Activated CD8-positive, alpha-beta memory T cell treated with anti-CD3 and anti-CD28 coated beads, Interleukin-2, amount 50 U/mL, for 24 hours (primary cell): Measurements from ENCODE around the gene ATF7.

ENCODE experiments used
- DNase-seq: peaks from one replicate; pipeline ENCODE4 v3.0.0-alpha.2; 2020; ENCODE audit errors: extremely low read depth

ATF7 gene

DNA sequence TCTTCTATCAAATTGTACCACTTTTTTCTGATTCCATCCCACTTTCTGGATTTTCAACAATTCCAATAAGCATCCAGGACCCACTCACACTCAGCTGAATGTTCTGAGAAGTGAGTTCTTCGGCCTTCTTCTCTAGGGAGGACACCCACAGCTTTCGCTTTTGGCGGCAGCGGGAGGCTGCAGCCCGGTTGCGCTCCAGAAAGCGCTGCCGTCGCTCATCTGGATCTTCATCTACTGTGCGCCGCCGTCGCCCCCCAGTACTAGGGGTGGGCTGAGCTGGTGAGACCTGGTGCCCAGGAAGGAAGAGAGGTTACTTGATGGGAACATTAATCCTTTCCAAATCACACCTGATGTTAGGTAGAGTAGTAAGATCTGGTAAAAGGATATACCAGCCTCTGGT is 101.7 kb downstream of the ATF7 start:
- no peak for DNase-seq

DNA sequence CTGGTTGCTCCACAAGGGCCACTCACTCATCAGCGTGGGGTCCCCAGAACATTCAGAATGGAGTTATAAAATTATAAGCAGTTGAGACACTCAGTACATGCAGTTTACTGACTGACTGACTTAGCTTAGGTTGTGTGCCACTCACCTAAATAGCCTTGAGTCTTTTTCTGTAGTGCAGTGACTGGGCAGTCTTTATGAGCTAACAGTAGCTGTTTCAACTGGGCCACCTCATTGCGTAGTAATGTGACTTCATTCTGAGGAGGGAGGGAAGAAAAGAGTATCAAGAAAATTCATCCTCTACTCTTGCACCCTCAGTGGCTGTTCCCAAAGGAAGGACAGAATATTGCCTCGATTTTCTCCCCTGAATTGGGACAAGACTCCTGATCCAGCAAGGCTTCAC is 103.1 kb downstream of the ATF7 start:
- no peak for DNase-seq

DNA sequence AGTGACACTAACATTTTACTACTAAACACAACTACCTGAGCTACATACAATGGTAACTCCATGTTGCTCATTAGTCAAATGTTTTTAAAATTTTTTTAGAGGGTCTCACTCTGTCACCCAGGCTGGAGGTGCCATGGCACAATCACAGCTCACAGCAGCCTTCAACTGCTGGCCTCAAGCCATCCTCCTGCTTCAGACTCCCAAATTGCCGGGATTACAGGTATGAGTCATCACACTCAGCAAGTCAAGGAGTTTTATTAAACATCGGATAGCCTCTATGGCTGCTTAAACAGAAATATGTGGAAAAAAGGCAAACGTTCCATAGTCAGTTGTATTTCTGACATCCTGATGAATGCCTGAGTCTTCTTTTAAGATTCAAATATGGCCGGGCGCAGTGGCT is 107.8 kb downstream of the ATF7 start:
- DNase-seq: no peak

DNA sequence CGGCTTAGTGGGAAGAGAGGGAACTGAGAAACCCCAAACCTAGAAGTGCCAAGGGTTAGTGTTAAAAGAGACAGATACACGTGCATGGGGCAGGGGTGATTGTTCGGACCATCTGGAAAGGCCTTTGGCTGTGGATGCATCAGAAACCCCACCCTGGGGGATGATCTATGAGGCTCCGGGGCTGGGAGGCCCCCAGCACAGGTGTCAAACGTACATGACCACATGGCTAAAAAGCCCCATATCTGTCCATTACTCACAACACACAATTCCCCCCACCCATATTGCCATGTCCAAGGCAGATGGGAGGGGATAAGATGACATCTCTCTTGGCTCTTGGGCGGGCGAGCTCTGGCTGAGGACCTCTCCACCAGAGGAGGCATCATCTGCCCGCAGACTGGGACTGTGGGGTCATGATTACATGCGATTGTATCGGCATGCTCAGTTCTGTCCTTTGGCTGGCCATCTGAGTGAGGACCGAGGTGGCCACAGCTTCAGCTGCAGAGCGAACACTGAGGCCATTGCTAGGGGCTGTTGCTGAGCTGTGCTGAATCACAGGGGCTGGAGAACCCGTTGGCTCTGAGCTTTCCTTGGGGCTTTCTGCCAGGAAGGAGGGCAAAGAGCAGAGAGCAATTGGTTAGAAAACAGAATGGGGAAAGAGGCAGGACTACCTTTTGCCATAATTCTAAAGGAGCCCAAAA is 109.3 kb downstream of the ATF7 start:
- DNase-seq: no peak

DNA sequence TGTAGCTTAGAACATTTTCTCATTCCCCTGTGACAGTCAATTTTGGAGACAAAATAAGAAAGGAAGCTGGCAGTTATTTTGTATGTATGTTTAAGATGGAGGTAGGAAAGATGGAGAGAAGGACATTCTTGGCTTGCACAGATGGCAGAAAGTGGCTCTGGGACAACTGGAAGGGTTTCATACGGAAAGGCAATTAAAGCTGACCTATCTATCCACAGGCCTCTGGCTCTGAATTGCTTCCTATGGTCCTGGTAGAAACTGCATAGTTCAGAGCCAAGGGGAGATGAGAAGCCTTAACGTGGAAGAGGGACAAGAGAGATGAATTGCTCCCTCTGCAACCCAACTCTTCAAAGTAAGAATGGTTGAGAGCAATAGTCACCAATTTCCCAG is 110.9 kb downstream of the ATF7 start:
- no peak for DNase-seq

DNA sequence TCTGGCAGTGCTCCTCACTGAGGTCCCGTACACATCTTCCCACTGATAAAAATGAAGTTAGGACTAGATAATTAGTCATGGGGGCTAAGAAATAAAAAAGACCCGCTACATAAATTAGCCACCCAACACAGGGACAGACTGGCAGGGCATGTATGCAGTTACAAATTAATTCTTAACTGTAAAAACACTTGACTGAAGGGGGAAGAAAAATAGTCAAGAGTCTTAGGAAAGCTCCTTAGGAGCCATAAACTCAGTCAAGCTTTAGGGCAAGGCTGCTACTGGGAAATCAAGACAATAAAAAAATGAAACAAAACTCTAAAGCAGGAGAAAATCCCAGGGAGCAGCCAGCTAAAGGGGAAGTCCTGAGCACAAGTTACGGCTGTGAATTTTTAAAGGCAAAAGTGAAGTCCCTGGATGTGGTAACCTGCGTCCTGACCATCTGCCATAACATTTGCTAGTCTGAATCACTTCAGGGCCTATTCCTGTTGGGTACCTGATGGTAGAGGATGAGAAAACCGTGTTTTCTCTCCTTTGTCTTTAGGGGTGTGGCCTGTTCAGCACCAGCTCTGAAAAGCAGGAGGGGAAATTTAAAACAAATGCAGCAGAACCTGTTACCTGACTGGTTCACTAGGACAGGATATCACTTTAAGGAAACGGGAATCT is 111.4 kb downstream of the ATF7 start:
- no peak for DNase-seq

DNA sequence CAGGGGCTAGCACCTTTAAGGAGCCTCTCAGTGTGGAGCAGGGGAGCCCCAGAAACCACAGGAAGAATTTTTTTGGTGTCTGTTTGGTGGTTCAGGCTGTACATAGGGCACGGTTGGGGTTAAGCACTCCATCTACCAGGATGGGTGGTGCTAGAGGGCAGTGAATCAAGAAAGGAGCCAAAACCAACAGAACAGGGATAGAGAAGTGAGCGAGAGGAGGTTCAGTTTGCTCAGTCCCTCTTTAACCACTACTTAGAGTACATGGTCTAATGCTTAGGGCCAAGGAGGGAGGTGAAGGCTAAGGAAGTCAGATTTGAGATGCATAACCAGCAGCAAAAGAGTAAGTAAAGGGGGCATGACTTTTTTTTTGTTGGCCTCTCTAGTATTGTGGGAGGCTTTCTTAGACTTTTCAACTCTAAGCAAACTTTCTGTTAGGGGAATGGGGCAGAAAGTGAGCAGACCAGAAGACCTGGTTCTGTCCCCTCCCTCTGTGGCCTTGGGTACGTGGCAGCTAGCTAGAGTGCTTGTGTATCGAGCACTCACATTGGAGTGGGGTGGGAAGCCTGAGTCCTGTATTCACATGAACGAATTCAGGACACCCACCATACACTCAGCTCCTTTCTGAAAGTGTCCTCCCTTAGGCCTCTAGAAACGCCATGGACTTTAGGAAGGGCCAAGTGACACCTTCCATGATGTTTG is 112.3 kb downstream of the ATF7 start:
- DNase-seq: no peak

DNA sequence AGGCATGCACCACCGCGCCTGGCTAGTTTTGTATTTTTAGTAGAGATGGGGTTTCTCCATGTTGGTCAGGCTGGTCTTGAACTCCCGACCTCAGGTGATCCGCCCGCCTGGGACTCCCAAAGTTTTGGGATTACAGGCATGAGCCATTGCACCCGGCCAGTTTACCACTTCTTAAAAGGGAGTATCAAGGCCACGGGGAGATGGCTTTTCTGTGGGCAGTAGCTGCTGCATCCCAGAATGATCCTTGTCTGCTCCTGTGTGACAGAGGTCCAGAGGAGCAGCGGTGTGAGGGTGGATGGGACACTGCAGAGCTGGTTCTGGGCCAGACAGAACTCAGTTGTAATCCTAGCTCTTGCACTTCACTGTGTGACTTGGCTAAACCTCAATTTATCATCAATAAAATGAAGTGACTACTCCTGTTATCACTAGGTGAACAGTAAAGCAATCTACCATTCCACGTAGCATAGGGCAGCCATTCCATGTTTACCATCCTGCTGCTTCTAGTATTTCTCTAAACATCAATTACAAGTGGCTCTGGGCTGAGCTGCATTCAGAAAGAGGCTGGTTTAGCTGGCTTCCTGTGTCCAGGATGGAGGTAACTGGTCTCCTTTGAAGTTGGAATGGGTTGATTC is 115.9 kb downstream of the ATF7 start:
- DNase-seq: no peak

DNA sequence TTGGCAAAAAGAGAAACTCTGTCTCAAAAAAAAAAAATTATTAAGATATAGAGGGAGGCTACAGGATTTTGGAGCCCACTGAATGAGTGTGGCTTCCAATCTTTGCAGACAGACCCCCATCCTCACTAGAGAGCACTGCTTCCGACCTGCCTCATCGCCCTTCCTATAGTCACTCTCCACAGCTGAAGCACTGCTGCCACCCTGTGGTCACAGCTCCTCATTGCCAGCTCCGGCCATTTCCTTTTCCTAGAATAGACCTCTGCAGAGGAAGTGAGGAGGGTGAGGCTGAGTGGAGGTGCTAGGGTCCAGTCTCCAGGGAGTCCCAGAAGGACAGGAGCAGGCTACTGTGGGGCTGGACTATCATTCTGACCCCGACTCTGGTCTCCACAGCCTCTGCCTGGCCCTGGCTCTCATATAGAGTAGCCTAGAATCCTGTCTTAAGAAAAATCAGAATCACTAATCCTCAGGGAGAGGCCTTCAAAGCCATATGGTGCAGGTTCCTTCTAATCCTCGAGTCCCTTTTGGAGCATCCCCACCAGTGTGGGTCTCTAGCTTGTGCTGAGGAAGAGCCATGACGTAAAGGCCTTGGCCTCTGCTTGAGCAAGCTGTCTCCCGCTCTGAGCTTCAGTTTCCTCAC is 117.5 kb downstream of the ATF7 start:
- peak; percentile 68 for DNase-seq

DNA sequence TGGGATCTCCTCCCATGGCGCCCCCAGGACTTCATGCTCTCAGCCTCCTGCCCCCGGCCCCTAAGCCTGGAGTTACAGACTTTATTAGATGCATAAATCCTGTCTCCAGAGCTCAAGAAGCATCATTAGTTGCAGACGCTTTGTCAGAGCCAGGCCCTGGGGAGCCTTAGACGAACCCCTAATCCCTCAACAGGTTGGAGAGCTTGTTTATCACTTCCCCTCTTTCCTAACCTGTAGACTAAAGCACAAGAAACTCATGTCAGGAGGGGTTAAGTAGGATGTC is 118.6 kb downstream of the ATF7 start:
- DNase-seq: no peak

DNA sequence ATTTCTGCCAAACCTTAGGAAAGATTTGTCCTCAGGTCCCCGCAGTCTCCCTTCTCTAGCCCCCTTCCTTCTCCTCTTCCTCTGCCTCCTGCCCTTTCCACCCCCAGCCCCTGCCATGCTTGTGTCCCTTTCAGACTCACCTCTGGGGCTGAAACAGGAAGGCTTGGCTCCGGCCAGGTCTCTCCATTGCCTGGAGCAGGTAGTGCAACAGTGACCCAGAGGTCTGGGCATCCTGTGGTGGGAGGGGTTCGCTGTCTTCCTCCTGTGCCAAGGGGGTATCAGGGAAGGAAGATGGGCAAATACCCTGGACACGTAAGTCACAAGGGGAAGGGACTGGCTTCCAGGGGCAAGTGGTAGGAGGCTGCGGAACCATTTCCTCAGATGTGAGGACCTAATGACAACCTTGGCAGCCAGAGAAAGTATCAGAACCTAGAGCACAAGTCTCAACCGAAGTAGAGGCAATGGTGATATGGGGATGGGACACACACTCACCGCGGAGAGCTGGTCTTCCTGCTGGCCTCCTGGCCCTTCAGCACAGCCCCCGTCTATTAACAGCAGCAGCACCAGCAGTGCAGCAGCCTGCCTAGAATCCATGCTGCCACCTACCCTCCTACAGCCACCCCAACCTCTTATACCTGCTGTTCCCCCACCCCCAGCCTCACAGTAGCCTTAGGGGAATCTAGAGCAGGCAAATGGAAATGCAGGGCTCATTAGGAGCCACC is 119.1 kb downstream of the ATF7 start, which contains the start of gene NPFF:
TSS of gene NPFF (minus strand) at position 604 of the 722 bp plus-strand sequence. CDS start at position 594, 10 bp downstream.
- no peak for DNase-seq

DNA sequence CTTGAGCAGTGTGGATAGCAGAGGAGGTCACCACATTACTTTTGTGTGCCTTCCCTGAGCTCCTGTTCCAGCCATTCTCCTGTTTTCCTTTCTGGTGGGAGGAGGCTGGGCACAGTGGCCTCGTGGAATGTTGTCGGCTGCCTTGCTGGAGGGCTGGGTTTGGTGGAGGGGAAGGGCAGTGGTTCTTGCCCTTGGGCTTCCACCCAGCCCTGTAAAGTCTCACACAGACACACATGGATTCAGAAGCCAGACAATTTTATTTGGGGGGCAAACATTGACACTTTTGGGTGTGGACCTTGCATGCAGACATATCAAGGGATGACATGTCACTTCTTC is 119.8 kb downstream of the ATF7 start:
- DNase-seq: no peak

DNA sequence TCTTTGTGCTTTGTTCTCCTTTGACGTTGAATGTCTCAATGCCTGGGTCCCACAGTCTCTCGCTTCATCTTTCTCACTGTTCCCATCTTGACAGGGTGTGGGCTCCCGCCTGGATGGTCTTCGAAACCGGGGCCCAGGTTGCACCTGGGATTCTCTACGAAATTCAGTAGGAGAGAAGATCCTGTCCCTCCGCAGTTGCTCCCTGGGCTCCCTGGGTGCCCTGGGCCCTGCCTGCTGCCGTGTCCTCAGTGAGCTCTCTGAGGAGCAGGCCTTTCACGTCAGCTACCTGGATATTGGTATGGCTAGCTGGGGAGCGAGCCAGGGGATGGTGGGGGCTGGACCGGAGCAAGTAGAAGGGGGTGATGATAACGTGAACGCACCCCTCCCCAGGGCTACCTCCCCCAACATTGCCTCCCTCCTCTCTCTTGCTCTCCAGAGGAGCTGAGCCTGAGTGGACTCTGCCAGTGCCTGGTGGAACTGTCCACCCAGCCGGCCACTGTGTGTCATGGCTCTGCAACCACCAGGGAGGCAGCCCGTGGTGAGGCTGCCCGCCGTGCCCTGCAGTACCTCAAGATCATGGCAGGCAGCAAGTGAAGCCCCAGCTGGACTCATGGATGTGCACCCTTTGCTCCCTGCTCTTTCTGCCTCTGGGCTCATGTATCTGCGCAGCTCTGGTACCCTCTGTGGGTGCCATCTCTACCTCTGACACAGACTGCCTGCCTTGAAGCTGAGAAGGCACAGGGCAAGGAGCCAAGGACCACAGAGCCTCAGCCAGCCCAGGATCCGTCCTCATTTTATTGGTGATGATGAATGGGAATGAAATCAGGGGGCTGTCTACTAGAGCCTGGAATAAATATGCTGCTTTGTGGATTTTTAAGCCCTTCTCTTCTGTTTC is 120.4 kb downstream of the ATF7 start:
- no peak for DNase-seq

DNA sequence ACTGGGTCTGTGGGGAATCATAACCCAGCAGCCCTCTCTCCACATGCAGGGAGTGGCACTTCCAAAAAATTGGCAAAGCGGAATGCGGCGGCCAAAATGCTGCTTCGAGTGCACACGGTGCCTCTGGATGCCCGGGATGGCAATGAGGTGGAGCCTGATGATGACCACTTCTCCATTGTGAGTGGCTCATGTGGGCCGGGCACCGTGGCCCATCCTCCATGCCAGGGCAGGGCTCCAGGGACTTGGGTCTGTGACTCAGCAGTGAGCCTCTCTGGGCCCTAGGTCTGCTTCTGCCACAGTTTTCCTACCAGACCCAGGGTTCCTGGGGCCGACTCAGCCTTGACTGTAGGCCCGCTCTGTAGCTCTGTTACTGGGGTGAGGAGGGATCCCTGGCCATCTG is 121.1 kb downstream of the ATF7 start:
- no peak for DNase-seq

DNA sequence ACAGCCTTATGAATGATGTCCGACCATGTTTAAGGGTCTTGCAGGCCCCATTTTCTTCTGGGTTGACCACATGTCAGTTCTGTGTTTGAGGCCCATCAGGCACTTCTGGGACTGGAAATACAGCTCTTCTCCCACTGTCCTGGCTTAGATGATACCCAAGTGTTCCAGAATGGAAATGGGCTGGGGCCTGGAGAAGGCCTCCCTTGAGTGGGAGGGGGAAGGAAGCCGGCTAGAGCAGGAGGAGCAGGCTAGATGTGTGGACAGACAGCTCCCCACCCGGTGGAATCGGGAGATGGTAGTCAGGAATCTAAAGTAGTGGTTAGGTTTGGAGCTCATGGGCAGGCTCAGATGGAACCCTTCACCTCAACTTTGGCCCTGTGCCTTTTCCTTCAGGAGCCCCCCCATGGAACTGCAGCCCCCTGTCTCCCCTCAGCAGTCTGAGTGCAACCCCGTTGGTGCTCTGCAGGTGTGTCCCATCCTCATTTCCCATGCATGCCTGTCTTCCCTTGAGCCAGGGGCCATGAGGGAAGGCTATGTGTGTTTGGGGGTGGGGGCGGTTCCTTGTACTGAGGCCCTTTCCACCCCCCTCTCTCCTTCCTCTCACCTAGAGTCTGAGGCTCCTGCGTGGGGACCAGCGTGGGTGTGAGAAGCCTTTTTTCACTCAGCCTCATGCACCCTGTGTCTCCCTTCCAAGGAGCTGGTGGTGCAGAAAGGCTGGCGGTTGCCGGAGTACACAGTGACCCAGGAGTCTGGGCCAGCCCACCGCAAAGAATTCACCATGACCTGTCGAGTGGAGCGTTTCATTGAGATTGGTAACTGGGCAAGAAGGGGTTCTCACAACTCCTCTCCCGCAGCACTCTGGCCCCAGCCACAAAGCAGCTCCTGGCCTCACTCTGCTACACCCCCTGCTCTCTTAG is 121.9 kb downstream of the ATF7 start:
- DNase-seq: no peak

DNA sequence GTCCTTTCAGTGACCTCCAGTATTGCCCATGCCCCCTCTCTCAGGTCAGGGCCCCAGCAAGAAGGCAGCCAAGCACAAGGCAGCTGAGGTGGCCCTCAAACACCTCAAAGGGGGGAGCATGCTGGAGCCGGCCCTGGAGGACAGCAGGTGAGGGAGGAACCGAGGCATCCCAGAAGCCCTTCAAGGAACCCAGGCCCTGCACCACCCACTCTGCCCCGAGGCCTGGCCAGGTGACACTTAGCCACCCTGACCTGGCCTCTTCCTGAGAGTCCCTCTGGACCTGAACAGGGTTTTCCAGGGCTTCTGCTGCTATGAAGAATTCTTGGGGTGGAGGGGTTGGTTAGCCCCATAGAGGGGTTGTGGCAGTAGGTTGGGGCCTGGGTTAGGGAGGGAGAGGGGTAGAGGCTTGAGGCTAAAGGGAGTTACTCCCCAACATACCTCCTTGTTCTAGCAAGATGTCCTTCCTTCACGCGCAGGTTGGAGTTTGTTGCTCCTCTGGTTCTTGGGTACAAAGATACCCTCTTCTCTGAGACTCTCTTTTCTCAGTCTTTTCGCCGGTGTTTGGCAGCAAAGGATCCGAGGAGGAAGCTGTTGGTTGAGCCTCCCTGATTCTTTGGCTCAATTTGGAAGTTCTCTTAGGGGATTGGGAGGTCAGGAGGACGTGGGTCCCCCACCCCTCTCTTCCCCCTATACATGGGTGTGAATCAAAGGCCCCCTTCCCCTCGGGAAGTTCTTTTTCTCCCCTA is 123.0 kb downstream of the ATF7 start:
- DNase-seq: no peak

DNA sequence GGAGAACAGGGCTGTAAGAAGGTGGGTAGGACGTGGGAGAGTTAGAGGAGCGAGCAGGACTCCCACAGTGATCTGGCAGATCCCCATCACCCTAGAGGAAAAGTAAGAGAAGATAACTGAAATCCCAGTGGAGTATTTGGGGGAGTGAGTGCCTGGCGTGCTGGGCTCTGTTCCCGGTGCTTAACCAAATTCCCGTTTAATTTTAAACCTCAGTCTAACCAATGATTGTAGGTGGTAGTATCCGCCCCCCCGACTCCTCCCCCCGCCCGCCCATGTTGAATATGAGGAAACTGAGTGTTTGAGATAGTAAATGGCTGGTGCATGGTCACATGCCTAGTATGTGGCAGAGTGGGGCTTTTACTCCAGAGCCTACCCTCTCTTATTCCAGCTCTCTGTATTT is 123.9 kb downstream of the ATF7 start:
- no peak for DNase-seq

DNA sequence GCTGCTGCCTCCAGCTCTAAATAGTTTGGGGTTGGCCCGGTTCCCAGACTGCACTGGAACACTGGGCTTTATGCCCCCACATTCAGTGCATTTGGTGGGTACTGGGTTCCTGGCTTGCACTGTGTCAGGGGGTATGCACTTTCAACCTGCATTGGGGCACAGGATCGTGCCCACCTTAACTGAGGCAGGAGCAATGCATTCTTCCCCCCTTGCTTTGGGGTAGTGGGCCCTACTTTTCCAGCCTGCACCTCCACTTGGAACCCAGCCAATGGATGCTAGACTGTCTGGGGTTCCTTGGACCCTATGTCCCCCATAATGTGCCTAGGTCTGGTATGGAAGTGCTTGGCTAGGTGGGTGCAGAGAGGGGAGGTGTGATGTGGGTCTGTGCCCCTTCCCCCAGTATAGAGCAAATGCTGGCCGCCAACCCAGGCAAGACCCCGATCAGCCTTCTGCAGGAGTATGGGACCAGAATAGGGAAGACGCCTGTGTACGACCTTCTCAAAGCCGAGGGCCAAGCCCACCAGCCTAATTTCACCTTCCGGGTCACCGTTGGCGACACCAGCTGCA is 124.5 kb downstream of the ATF7 start:
- no peak for DNase-seq
